Body of pancreas (tissue), 4 donors: Measurements from ENCODE around the gene NHERF1.

ENCODE experiments used
- CTCF ChIP-seq, 7 experiments: fragments of 450-650 bp in 4 of 7; fragments of 200-600 bp in 3 of 7; sonication (generic) in 3 of 7; IDR thresholded peaks; one replicate each; pipeline ENCODE4 v1.5.1; 2016 to 2019; ENCODE audit warnings: antibody characterized with exemption in 7 of 7
- POLR2A ChIP-seq, 3 donors: fragments of 450-650 bp; IDR thresholded peaks; one replicate each; pipeline ENCODE4 v1.6.1; 2016; ENCODE audit warnings: antibody characterized with exemption in 3 of 3, mild to moderate bottlenecking in 2 of 3

- TF ChIP-seq CTCF (IDR thresholded peaks at IDR 0.05): peak in 5 of 7 experiments; percentile 12 to 37 (median 33)
- TF ChIP-seq POLR2A (IDR thresholded peaks at IDR 0.05): peak; percentile 99 to 100 (median 99)
Measured at GRCh38 chr17:74748529-74749278, at the start of gene NHERF1.
